Pancreas (tissue), 10 donors: ENCODE data around the gene ARMC12. TPM values are rescaled to one million over a fixed set of nuclear protein-coding genes. Genes with fewer than 3 reads are reported as not detected.

ENCODE experiments used
- ATAC-seq, 4 donors: fragments of 200-7000 bp; cut with Tn5 transposase; one replicate each; pipeline versions ENCODE4 v1.8.0 to v1.9.1; 2020; ENCODE audit warnings: mild to moderate bottlenecking in 4 of 4, moderate library complexity in 4 of 4
- DNase-seq, 6 donors: peaks; one replicate each; pipeline ENCODE4 v3.0.0-alpha.2; 2020
- FAIRE-seq: peaks from 2 replicates; lab custom pipeline; 2012; peaks lifted over from hg19 to GRCh38; lab: Jason Lieb, UNC
- H3K27ac ChIP-seq, 4 donors: fragments of 200-600 bp; sonication (generic); 1 replicate in 3 of 4; 2 replicates in 1 of 4; pipeline versions ENCODE4 v1.5.0 to v1.8.0; 2020
- H3K27me3 ChIP-seq, 4 donors: fragments of 200-600 bp; one replicate each; pipeline ENCODE4 v1.8.0; 2021
- H3K36me3 ChIP-seq, 3 donors: fragments of 200-600 bp; sonication (generic) in 1 of 3; one replicate each; pipeline versions ENCODE4 v1.5.0 to v1.8.0; 2020 to 2021
- H3K4me1 ChIP-seq, 3 donors: fragments of 200-600 bp; one replicate each; pipeline ENCODE4 v1.8.0; 2021
- H3K4me3 ChIP-seq, 4 donors: fragments of 200-600 bp; sonication (generic) in 2 of 4; one replicate each; pipeline versions ENCODE4 v1.5.0 to v1.8.0; 2020 to 2021
- H3K9me3 ChIP-seq, 4 donors: fragments of 200-600 bp; one replicate each; pipeline ENCODE4 v1.8.0; 2021
- CTCF ChIP-seq, 4 donors: fragments of 200-600 bp; sonication (generic) in 3 of 4; IDR thresholded peaks; one replicate each; pipeline versions ENCODE4 v1.5.0 to v1.8.0; 2021; ENCODE audit warnings: antibody characterized with exemption in 4 of 4
- WGBS, 2 donors: extraction: QIAGEN DNeasy Blood & Tissue Kit; methylation state at CpG; one replicate each; pipeline ENCODE4 v1.1.7; 2013; 5-methylcytosine and 5-hydroxymethylcytosine counted together
- intact Hi-C, 3 donors: fragments of 100-400 bp; cut with DNase I; formaldehyde crosslinking; loops; one replicate each; pipeline versions ENCODE4 v1.11.1 to v1.14.2; 2022
- polyA plus RNA-seq, 2 donors: library from polyadenylated mRNA; stranded (reverse); fragments of 200-250 nt; gene quantifications; one replicate each; pipeline ENCODE4 v1.2.3, GENCODE V29; 2013
- total RNA-seq, 6 donors: library from RNA; stranded (reverse); fragmentation: NEBNext Ultra II Directional in 4 of 6; extraction: Animal tissue kit (Norgen Biotek cat#: 25700) in 4 of 6; gene quantifications; one replicate each; pipeline versions ENCODE4 v1.2.1 to v1.2.4, GENCODE V29; 2021 to 2023
- donor health status: healthy with polysubstance abuse.
- donor health status: DM: no; HTN: no; CAD: no; lungs with moderate emphysema.
- donor health status: DM: no; HTN: no; CAD: no.
- donor health status: control.
- donor health status: control.
- donor health status: Bipolar disorder and iron deficiency.
- donor health status: DM: yes; HTN: yes; CAD: no.
- donor health status: DM: no; HTN: no; CAD: no.
- donor health status: DM: no; HTN: no; CAD: no.
- donor health status: DM: yes; HTN: yes; CAD: no.

ARMC12 gene
- total and polyA plus RNA-seq, 8 donors = 0.12 to 2.6 (median 0.57) TPM

- Histone ChIP-seq H3K36me3 (no peaks in the 10 kb centered on the region), H3K27ac (no peak overlapping the region), H3K4me3 (no peak overlapping the region), H3K9me3 (no peaks in the 10 kb centered on the region), H3K4me1 (peaks cover 3 to 10% (median 9%) of the 10 kb centered on the region in 3 donors), H3K27me3 (no peaks in the 10 kb centered on the region)
- FAIRE-seq (no peak), ATAC-seq (no peak), DNase-seq (no peak)
- intact Hi-C loops = no loop called here
- TF ChIP-seq CTCF (IDR thresholded peaks at IDR 0.05) = no peak
- 89% methylated on average over 4 of the region's 4 CpGs for WGBS, 2 donors
Measured at GRCh38 chr6:35718375-35718736, 18.5 kb upstream of the ARMC12 start.

GRCh38 chr6:35718911-35719381 lies 17.9 kb upstream of the ARMC12 start:
- Histone ChIP-seq H3K9me3 (no peaks in the 10 kb centered on the region), H3K27ac (peak overlapping the region in 2 of 4 donors; percentile 15 to 23), H3K4me1 (peaks cover 9 to 16% (median 10%) of the 10 kb centered on the region in 3 donors), H3K27me3 (no peaks in the 10 kb centered on the region), H3K4me3 (no peak overlapping the region), H3K36me3 (no peaks in the 10 kb centered on the region)
- intact Hi-C loops = no loop called here
- ATAC-seq (no peak), FAIRE-seq (no peak), DNase-seq (no peak)
- WGBS, 2 donors = 89 to 96% methylated on average over 2 of the region's 2 CpGs
- no peak for TF ChIP-seq CTCF (IDR thresholded peaks at IDR 0.05)

GRCh38 chr6:35719404-35719829 lies 17.4 kb upstream of the ARMC12 start:
- Histone ChIP-seq H3K36me3 (no peaks in the 10 kb centered on the region), H3K9me3 (no peaks in the 10 kb centered on the region), H3K27me3 (no peaks in the 10 kb centered on the region), H3K27ac (peak overlapping the region in 2 of 4 donors; percentile 15 to 23), H3K4me3 (no peak overlapping the region), H3K4me1 (peaks cover 14 to 21% (median 15%) of the 10 kb centered on the region in 3 donors)
- intact Hi-C loops = no loop called here
- DNase-seq (no peak), FAIRE-seq (no peak), ATAC-seq (peak in 2 of 4 donors; percentile 8 to 25)
- no peak for TF ChIP-seq CTCF (IDR thresholded peaks at IDR 0.05)
- WGBS, 2 donors = 84 to 90% methylated on average over 5 of the region's 5 CpGs

GRCh38 chr6:35719830-35720733 lies 16.8 kb upstream of the ARMC12 start:
- Histone ChIP-seq H3K27me3 (no peaks in the 10 kb centered on the region), H3K27ac (peak overlapping the region in 2 of 4 donors; percentile 23 to 48), H3K36me3 (no peaks in the 10 kb centered on the region), H3K9me3 (no peaks in the 10 kb centered on the region), H3K4me3 (no peak overlapping the region), H3K4me1 (peaks cover 18 to 28% (median 22%) of the 10 kb centered on the region in 3 donors)
- intact Hi-C loops = no loop called here
- 74 to 79% methylated on average over 20 to 21 of the region's 21 CpGs for WGBS, 2 donors
- no peak for FAIRE-seq
- peak in 1 of 6 donors; percentile 53 for DNase-seq
- peak in 2 of 4 donors; percentile 45 to 65 for ATAC-seq
- TF ChIP-seq CTCF (IDR thresholded peaks at IDR 0.05) = no peak
